Liver (tissue), 9 donors: ENCODE measurements around the gene ZNF836. TPM values are rescaled to one million over a fixed set of nuclear protein-coding genes. Genes with fewer than 3 reads are reported as not detected.

Source experiments
- DNase-seq: peaks from one replicate; pipeline ENCODE4 v3.0.0-alpha.2; 2017; ENCODE audit warnings: low spot score
- H3K27ac ChIP-seq, 2 donors: one replicate each; pipeline ENCODE4 v1.7.0; 2013; ENCODE audit warnings: inconsistent platforms in 2 of 2, low read length in 2 of 2, control low read depth in 1 of 2, low read depth in 1 of 2, mild to moderate bottlenecking in 1 of 2
- H3K27me3 ChIP-seq, 4 donors: one replicate each; pipeline versions ENCODE4 v1.6.1 to v1.7.0; 2013; ENCODE audit warnings: low read length in 3 of 4, inconsistent platforms in 1 of 4, mild to moderate bottlenecking in 1 of 4, moderate library complexity in 1 of 4; ENCODE audit not compliant: control insufficient read depth in 4 of 4, insufficient read depth in 4 of 4
- H3K36me3 ChIP-seq, 4 donors: one replicate each; pipeline versions ENCODE4 v1.6.1 to v1.7.0; 2013; ENCODE audit warnings: low read length in 3 of 4, mild to moderate bottlenecking in 3 of 4, low read depth in 1 of 4, moderate library complexity in 1 of 4; ENCODE audit not compliant: control insufficient read depth in 4 of 4, insufficient read depth in 3 of 4
- H3K4me1 ChIP-seq, 4 donors: one replicate each; pipeline versions ENCODE4 v1.6.1 to v1.7.0; 2013; ENCODE audit warnings: low read length in 3 of 4, mild to moderate bottlenecking in 3 of 4, moderate library complexity in 1 of 4; ENCODE audit not compliant: control insufficient read depth in 4 of 4, insufficient read depth in 4 of 4
- H3K4me3 ChIP-seq, 3 donors: one replicate each; pipeline versions ENCODE4 v1.6.1 to v1.7.0; 2013; ENCODE audit warnings: low read length in 3 of 3, control low read depth in 1 of 3, low read depth in 1 of 3, mild to moderate bottlenecking in 1 of 3
- H3K9ac ChIP-seq, 2 donors: one replicate each; pipeline ENCODE4 v1.7.0; 2013; ENCODE audit warnings: low read length in 2 of 2, mild to moderate bottlenecking in 2 of 2, moderate library complexity in 2 of 2, control low read depth in 1 of 2, low read depth in 1 of 2
- H3K9me3 ChIP-seq, 4 donors: one replicate each; pipeline versions ENCODE4 v1.6.1 to v1.7.0; 2013; ENCODE audit warnings: low read length in 3 of 4; ENCODE audit not compliant: control insufficient read depth in 4 of 4
- EGR1 ChIP-seq, 2 donors: IDR thresholded peaks; 2 replicates each; pipeline ENCODE4 v1.6.1; 2016 to 2018; ENCODE audit warnings: antibody characterized with exemption in 2 of 2, low read depth in 2 of 2
- FOXA1 ChIP-seq: IDR thresholded peaks from 2 replicates; pipeline ENCODE4 v1.6.1; 2016; ENCODE audit warnings: antibody characterized with exemption
- FOXA2 ChIP-seq: IDR thresholded peaks from 2 replicates; pipeline ENCODE4 v1.6.1; 2016; ENCODE audit warnings: antibody characterized with exemption
- GABPA ChIP-seq, 2 donors: IDR thresholded peaks in 1 of 2; conservative IDR thresholded peaks in 1 of 2; 2 replicates each; pipeline ENCODE4 v1.6.1; 2016; ENCODE audit warnings: antibody characterized with exemption in 2 of 2, mild to moderate bottlenecking in 1 of 2, moderate library complexity in 1 of 2
- HNF4A ChIP-seq, 2 donors: conservative IDR thresholded peaks; 2 replicates each; pipeline ENCODE4 v1.6.1; 2016; ENCODE audit warnings: antibody characterized with exemption in 2 of 2, mild to moderate bottlenecking in 2 of 2
- HNF4G ChIP-seq: IDR thresholded peaks from 2 replicates; pipeline ENCODE4 v1.6.1; 2016; ENCODE audit warnings: antibody characterized with exemption
- JUND ChIP-seq, 2 donors: IDR thresholded peaks; 2 replicates each; pipeline ENCODE4 v1.6.1; 2016; ENCODE audit warnings: antibody characterized with exemption in 2 of 2
- RAD21 ChIP-seq, 2 donors: IDR thresholded peaks; 2 replicates each; pipeline ENCODE4 v1.6.1; 2016; ENCODE audit warnings: antibody characterized with exemption in 2 of 2, mild to moderate bottlenecking in 2 of 2
- RXRA ChIP-seq, 2 donors: IDR thresholded peaks; 2 replicates each; pipeline ENCODE4 v1.6.1; 2017 to 2018; ENCODE audit warnings: antibody characterized with exemption in 2 of 2, mild to moderate bottlenecking in 1 of 2
- TAF1 ChIP-seq: conservative IDR thresholded peaks from 2 replicates; pipeline ENCODE4 v1.6.1; 2016; ENCODE audit warnings: antibody characterized with exemption, mild to moderate bottlenecking
- YY1 ChIP-seq: IDR thresholded peaks from 2 replicates; pipeline ENCODE4 v1.6.1; 2016; ENCODE audit warnings: antibody characterized with exemption, mild to moderate bottlenecking
- WGBS: extraction: QIAGEN DNeasy Blood & Tissue Kit; methylation state at CpG from one replicate; pipeline ENCODE4 v1.1.7; 2013; 5-methylcytosine and 5-hydroxymethylcytosine counted together
- polyA plus RNA-seq, 2 donors: library from polyadenylated mRNA; stranded (reverse) in 1 of 2; unstranded in 1 of 2; fragments of 200-250 nt in 1 of 2; fragments of >200 nt in 1 of 2; fragmentation: Nextera tagmentation in 1 of 2; extraction: Ambion mirVana in 1 of 2; gene quantifications; one replicate each; pipeline versions ENCODE4 v1.2.1 to v1.2.3, GENCODE V29; 2013 to 2015
- total RNA-seq, 2 donors: library from RNA; depleted of rRNA; stranded (reverse); fragments of >200 nt; gene quantifications; one replicate each; pipeline ENCODE4 v1.2.3, GENCODE V29; 2014
- TF ChIP-seq, protein P1 (sequence below): fragments of 150-350 bp; IDR thresholded peaks from 2 replicates; pipeline ENCODE4 v1.5.1; 2017; ENCODE audit warnings: improper control_type of control experiment, low read depth, low read length; ENCODE audit not compliant: missing input control
- TF ChIP-seq, protein P2 (sequence below): IDR thresholded peaks from 2 replicates; pipeline ENCODE4 v1.6.1; 2016; ENCODE audit warnings: antibody characterized with exemption
- TF ChIP-seq, protein P3 (sequence below): IDR thresholded peaks from 2 replicates; pipeline ENCODE4 v1.6.1; 2016; ENCODE audit warnings: antibody characterized with exemption, mild to moderate bottlenecking
- TF ChIP-seq, protein P4 (sequence below): IDR thresholded peaks from 2 replicates; pipeline ENCODE4 v1.6.1; 2016; ENCODE audit warnings: antibody characterized with exemption
- donor health status: healthy.
- donor health status: healthy.
- donor health status: healthy.
- donor health status: healthy.
- donor health status: healthy.

The ZNF836 gene
- total and polyA plus RNA-seq, 4 donors = 0.85 to 3.1 (median 1.8) TPM

DNA sequence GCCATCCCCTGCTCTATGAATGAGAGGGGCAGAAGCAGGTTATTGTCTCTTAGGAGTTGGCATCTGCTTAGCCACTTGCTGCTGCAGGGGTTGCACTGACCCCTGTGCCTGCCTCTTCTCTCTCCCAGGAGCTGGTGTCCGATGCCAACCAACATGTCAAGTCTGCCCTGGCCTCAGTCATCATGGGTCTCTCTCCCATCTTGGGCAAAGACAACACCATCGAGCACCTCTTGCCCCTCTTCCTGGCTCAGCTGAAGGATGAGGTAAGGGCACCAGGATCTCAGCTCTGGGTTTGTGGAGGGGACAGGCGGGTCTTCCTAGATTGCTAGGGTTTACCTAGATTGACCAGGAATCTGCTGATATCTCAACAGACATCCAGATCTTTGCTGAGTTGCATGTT is 45.0 kb upstream of the ZNF836 start (continued):
- TF ChIP-seq, protein P1, sequence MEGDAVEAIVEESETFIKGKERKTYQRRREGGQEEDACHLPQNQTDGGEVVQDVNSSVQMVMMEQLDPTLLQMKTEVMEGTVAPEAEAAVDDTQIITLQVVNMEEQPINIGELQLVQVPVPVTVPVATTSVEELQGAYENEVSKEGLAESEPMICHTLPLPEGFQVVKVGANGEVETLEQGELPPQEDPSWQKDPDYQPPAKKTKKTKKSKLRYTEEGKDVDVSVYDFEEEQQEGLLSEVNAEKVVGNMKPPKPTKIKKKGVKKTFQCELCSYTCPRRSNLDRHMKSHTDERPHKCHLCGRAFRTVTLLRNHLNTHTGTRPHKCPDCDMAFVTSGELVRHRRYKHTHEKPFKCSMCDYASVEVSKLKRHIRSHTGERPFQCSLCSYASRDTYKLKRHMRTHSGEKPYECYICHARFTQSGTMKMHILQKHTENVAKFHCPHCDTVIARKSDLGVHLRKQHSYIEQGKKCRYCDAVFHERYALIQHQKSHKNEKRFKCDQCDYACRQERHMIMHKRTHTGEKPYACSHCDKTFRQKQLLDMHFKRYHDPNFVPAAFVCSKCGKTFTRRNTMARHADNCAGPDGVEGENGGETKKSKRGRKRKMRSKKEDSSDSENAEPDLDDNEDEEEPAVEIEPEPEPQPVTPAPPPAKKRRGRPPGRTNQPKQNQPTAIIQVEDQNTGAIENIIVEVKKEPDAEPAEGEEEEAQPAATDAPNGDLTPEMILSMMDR = no peak
- TF ChIP-seq YY1 = no peak
- TF ChIP-seq EGR1 (IDR thresholded peaks at IDR 0.05; ENCODE audit: low read depth in 2 of 2) = no peak
- TF ChIP-seq, protein P2, sequence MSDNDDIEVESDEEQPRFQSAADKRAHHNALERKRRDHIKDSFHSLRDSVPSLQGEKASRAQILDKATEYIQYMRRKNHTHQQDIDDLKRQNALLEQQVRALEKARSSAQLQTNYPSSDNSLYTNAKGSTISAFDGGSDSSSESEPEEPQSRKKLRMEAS = no peak
- TF ChIP-seq TAF1 = no peak
- TF ChIP-seq RXRA (IDR thresholded peaks at IDR 0.05) = no peak
- TF ChIP-seq HNF4G = no peak
- TF ChIP-seq HNF4A (conservative IDR thresholded peaks at IDR 0.05) = no peak
- no peak for TF ChIP-seq FOXA1
- TF ChIP-seq GABPA (IDR thresholded peaks at IDR 0.05 in 1 of 2, conservative IDR thresholded peaks at IDR 0.05 in 1 of 2) = no peak

DNA sequence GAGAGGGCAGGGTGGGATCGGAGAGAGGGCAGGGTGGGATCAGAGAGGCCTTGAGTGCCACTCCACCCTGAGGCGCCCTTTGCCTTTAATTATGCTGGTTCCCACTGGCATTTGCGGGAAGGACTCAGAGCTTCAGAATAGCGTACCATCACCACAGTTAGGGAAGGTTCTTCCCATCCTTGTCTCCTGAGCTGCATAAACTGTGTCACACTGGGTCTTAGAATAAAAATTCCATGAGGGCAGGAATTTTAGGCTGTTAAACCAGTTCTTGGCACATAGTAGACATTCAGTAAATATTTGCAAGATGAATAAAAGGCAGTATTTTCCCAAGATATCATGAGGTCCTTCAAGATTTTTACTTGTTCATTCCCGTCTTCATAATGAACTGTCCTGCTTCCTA is 42.8 kb upstream of the ZNF836 start:
- no peaks in the 10 kb centered on the region for H3K27me3 ChIP-seq
- WGBS = 96% methylated on average over 5 of the region's 5 CpGs
- H3K9ac ChIP-seq = no peak overlapping the region
- no peak overlapping the region for H3K4me3 ChIP-seq
- H3K9me3 ChIP-seq = no peaks in the 10 kb centered on the region
- H3K27ac ChIP-seq = no peak overlapping the region
- DNase-seq = no peak
- no peaks in the 10 kb centered on the region for H3K4me1 ChIP-seq
- H3K36me3 ChIP-seq = peaks cover 35 to 96% (median 81%) of the 10 kb centered on the region in 4 donors
- TF ChIP-seq GABPA (IDR thresholded peaks at IDR 0.05 in 1 of 2, conservative IDR thresholded peaks at IDR 0.05 in 1 of 2) = no peak
- no peak for TF ChIP-seq HNF4G
- TF ChIP-seq YY1 = no peak
- TF ChIP-seq RXRA (IDR thresholded peaks at IDR 0.05) = no peak
- no peak for TF ChIP-seq FOXA2
- TF ChIP-seq, protein P3, sequence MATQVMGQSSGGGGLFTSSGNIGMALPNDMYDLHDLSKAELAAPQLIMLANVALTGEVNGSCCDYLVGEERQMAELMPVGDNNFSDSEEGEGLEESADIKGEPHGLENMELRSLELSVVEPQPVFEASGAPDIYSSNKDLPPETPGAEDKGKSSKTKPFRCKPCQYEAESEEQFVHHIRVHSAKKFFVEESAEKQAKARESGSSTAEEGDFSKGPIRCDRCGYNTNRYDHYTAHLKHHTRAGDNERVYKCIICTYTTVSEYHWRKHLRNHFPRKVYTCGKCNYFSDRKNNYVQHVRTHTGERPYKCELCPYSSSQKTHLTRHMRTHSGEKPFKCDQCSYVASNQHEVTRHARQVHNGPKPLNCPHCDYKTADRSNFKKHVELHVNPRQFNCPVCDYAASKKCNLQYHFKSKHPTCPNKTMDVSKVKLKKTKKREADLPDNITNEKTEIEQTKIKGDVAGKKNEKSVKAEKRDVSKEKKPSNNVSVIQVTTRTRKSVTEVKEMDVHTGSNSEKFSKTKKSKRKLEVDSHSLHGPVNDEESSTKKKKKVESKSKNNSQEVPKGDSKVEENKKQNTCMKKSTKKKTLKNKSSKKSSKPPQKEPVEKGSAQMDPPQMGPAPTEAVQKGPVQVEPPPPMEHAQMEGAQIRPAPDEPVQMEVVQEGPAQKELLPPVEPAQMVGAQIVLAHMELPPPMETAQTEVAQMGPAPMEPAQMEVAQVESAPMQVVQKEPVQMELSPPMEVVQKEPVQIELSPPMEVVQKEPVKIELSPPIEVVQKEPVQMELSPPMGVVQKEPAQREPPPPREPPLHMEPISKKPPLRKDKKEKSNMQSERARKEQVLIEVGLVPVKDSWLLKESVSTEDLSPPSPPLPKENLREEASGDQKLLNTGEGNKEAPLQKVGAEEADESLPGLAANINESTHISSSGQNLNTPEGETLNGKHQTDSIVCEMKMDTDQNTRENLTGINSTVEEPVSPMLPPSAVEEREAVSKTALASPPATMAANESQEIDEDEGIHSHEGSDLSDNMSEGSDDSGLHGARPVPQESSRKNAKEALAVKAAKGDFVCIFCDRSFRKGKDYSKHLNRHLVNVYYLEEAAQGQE = no peak
- TF ChIP-seq HNF4A (conservative IDR thresholded peaks at IDR 0.05) = no peak
- no peak for TF ChIP-seq JUND (IDR thresholded peaks at IDR 0.05)
- TF ChIP-seq, protein P2 = no peak
- TF ChIP-seq, protein P4, sequence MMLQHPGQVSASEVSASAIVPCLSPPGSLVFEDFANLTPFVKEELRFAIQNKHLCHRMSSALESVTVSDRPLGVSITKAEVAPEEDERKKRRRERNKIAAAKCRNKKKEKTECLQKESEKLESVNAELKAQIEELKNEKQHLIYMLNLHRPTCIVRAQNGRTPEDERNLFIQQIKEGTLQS = no peak
- no peak for TF ChIP-seq FOXA1
- TF ChIP-seq RAD21 (IDR thresholded peaks at IDR 0.05) = no peak
